IMR-90 (cell line): ENCODE data around the gene C10orf71. TPM values are rescaled to one million over a fixed set of nuclear protein-coding genes. Genes with fewer than 3 reads are reported as not detected.

Experiments used
- ATAC-seq: fragments of 200-7000 bp; cut with Tn5 transposase; 2 replicates; pipeline ENCODE4 v1.9.1; 2020; ENCODE audit warnings: low read depth, mild to moderate bottlenecking, moderate library complexity
- BruUV-seq: library from RNA; stranded (reverse); fragments of 400-500 nt; replicated peaks from 2 replicates; lab custom pipeline; 2021; lab: Mats Ljungman, UMichigan
- CTCF ChIA-PET: fragments of 300-600 bp; formaldehyde crosslinking; extraction: SDS; loops from one replicate; lab custom pipeline; 2021; ENCODE audit warnings: antibody characterized with exemption; lab: Yijun Ruan, JAX
- POLR2A ChIA-PET: fragments of 300-600 bp; sonication (Branson Sonifier 250); formaldehyde crosslinking; loops from one replicate; lab custom pipeline; 2022; ENCODE audit warnings: antibody characterized with exemption; ENCODE audit not compliant: unreplicated experiment; lab: Charles Lee
- DNase-seq: peaks from one replicate; pipeline ENCODE4 v3.0.0; 2013
- H2AFZ ChIP-seq: replicated peaks from 2 replicates; pipeline ENCODE3; 2013; ENCODE audit warnings: low read length, mild to moderate bottlenecking; ENCODE audit not compliant: poor library complexity
- H2AK5ac ChIP-seq: 2 replicates; pipeline ENCODE4 v1.6.1; 2013; ENCODE audit warnings: low read depth, low read length, inconsistent platforms
- H2AK9ac ChIP-seq: replicated peaks from 2 replicates; pipeline ENCODE3; 2013; ENCODE audit warnings: mild to moderate bottlenecking, low read depth, low read length, moderate library complexity; ENCODE audit not compliant: poor library complexity
- H2BK120ac ChIP-seq: 2 replicates; pipeline ENCODE4 v1.6.1; 2013; ENCODE audit warnings: low read depth, low read length, inconsistent platforms
- H2BK15ac ChIP-seq: 3 replicates; pipeline ENCODE4 v1.6.1; 2013; ENCODE audit warnings: low read depth, low read length, inconsistent platforms
- H2BK20ac ChIP-seq: 2 replicates; pipeline ENCODE4 v1.6.1; 2013; ENCODE audit warnings: low read depth, mild to moderate bottlenecking, inconsistent platforms, low read length, moderate library complexity
- H2BK5ac ChIP-seq: 2 replicates; pipeline ENCODE4 v1.6.1; 2013; ENCODE audit warnings: mild to moderate bottlenecking, low read depth, low read length, inconsistent platforms; ENCODE audit not compliant: poor library complexity, severe bottlenecking
- H3K14ac ChIP-seq: replicated peaks from 2 replicates; pipeline ENCODE4 v1.6.1; 2013; ENCODE audit warnings: low read depth, low read length, inconsistent platforms
- H3K18ac ChIP-seq: 2 replicates; pipeline ENCODE4 v1.6.1; 2013; ENCODE audit warnings: low read depth, low read length, control low read depth
- H3K23ac ChIP-seq: 2 replicates; pipeline ENCODE4 v1.6.1; 2013; ENCODE audit warnings: low read depth, low read length, inconsistent platforms
- H3K27ac ChIP-seq: 2 replicates; pipeline ENCODE4 v1.5.1; 2013; ENCODE audit warnings: mild to moderate bottlenecking, control low read depth, low read length; ENCODE audit not compliant: insufficient read depth
- H3K27me3 ChIP-seq: 2 replicates; pipeline ENCODE4 v1.6.1; 2013; ENCODE audit warnings: low read length; ENCODE audit not compliant: control insufficient read depth, insufficient read depth
- H3K36me3 ChIP-seq: 2 replicates; pipeline ENCODE4 v1.6.1; 2013; ENCODE audit warnings: low read length, mixed read lengths; ENCODE audit not compliant: control insufficient read depth, insufficient read depth
- H3K4ac ChIP-seq: 2 replicates; pipeline ENCODE4 v1.6.1; 2013; ENCODE audit warnings: low read depth, low read length, inconsistent platforms
- H3K4me1 ChIP-seq: 2 replicates; pipeline ENCODE4 v1.6.1; 2013; ENCODE audit warnings: low read length, mixed read lengths; ENCODE audit not compliant: control insufficient read depth, insufficient read depth
- H3K4me2 ChIP-seq: 2 replicates; pipeline ENCODE4 v1.6.1; 2013; ENCODE audit warnings: low read depth, mild to moderate bottlenecking, control low read depth, low read length, moderate library complexity
- H3K4me3 ChIP-seq: 2 replicates; pipeline ENCODE4 v1.5.1; 2013; ENCODE audit warnings: low read depth, mild to moderate bottlenecking, control low read depth, low read length, moderate library complexity; ENCODE audit not compliant: insufficient read depth
- H3K56ac ChIP-seq: 2 replicates; pipeline ENCODE4 v1.6.1; 2013; ENCODE audit warnings: low read length, inconsistent platforms; ENCODE audit not compliant: insufficient read depth; ENCODE audit errors: extremely low read depth
- H3K79me1 ChIP-seq, 2 experiments: 2 replicates each; pipeline ENCODE4 v1.6.1; 2013; ENCODE audit warnings: low read length in 2 of 2, inconsistent platforms in 1 of 2, low read depth in 1 of 2
- H3K9ac ChIP-seq: 2 replicates; pipeline ENCODE4 v1.6.1; 2013; ENCODE audit warnings: low read depth, low read length, control low read depth
- H3K9me1 ChIP-seq: 2 replicates; pipeline ENCODE4 v1.6.1; 2013; ENCODE audit warnings: low read length, inconsistent platforms; ENCODE audit not compliant: insufficient read depth
- H3K9me3 ChIP-seq: 2 replicates; pipeline ENCODE4 v1.6.1; 2013; ENCODE audit warnings: low read length; ENCODE audit not compliant: control insufficient read depth, insufficient read depth
- H4K20me1 ChIP-seq: 2 replicates; pipeline ENCODE4 v1.6.1; 2013; ENCODE audit warnings: low read length, inconsistent platforms; ENCODE audit not compliant: insufficient read depth
- H4K5ac ChIP-seq: 2 replicates; pipeline ENCODE4 v1.6.1; 2013; ENCODE audit warnings: mild to moderate bottlenecking, low read depth, low read length, control low read depth
- H4K8ac ChIP-seq, 2 experiments: 2 replicates each; pipeline ENCODE4 v1.6.1; 2013; ENCODE audit warnings: low read depth in 2 of 2, low read length in 2 of 2, control low read depth in 1 of 2, inconsistent platforms in 1 of 2
- H4K91ac ChIP-seq: 2 replicates; pipeline ENCODE4 v1.6.1; 2013; ENCODE audit warnings: low read depth, low read length, inconsistent platforms; ENCODE audit not compliant: insufficient read depth
- CEBPB ChIP-seq: IDR thresholded peaks from 2 replicates; pipeline ENCODE4 v1.6.1; 2012; ENCODE audit warnings: low read depth, low read length, improper control_type of control experiment
- FOS ChIP-seq: fragments of 150-350 bp; IDR thresholded peaks from 2 replicates; pipeline ENCODE4 v1.6.1; 2016; ENCODE audit warnings: low read depth, low read length
- MXI1 ChIP-seq: IDR thresholded peaks from 2 replicates; pipeline ENCODE4 v1.6.1; 2012; ENCODE audit warnings: low read depth, mild to moderate bottlenecking, low read length, moderate library complexity, borderline replicate concordance
- NFE2L2 ChIP-seq: fragments of 150-350 bp; IDR thresholded peaks from 2 replicates; pipeline ENCODE4 v1.6.1; 2016; ENCODE audit warnings: low read depth, mild to moderate bottlenecking, low read length
- POLR2A ChIP-seq: IDR thresholded peaks from 2 replicates; pipeline ENCODE4 v1.6.1; 2012; ENCODE audit warnings: mild to moderate bottlenecking, low read depth, low read length
- RAD21 ChIP-seq: IDR thresholded peaks from 2 replicates; pipeline ENCODE4 v1.6.1; 2012; ENCODE audit warnings: low read length, improper control_type of control experiment
- WGBS, 2 experiments: methylation state at CpG; one replicate each; pipeline versions ENCODE4 v1.1.5 to v1.1.7; 2013; ENCODE audit warnings: missing lambda C conversion rate in 2 of 2; ENCODE audit not compliant: insufficient read length in 1 of 2; ENCODE audit errors: extremely low coverage in 2 of 2; 5-methylcytosine and 5-hydroxymethylcytosine counted together
- dilution Hi-C: fragments of 300-500 bp; cut with HindIII; formaldehyde crosslinking; loops from one replicate; pipeline ENCODE4 v1.14.3; 2018; ENCODE audit warnings: low sequenced_read_pairs; ENCODE audit not compliant: unreplicated experiment
- in situ Hi-C: fragments of 300-500 bp; cut with MboI; formaldehyde crosslinking; loops from 3 replicates; pipeline ENCODE4 v1.14.3; 2019; ENCODE audit warnings: low sequenced_read_pairs, inconsistent platforms, mixed read lengths
- intact Hi-C: fragments of 100-400 bp; cut with micrococcal nuclease; formaldehyde crosslinking; loops from 2 replicates; pipeline ENCODE4 v1.10.0; 2022
- polyA plus RNA-seq, 3 experiments: library from polyadenylated mRNA; depleted of rRNA; stranded (reverse); fragments of >200 nt; gene quantifications; 2 replicates each; pipeline ENCODE4 v1.2.3, GENCODE V29; 2012; ENCODE audit warnings: low replicate concordance in 1 of 3
- total RNA-seq: library from RNA; depleted of rRNA; stranded (reverse); fragments of >200 nt; gene quantifications from 2 replicates; pipeline ENCODE4 v1.2.3, GENCODE V29; 2012
- TF ChIP-seq, protein P1 (sequence below): conservative IDR thresholded peaks from 2 replicates; pipeline ENCODE4 v1.5.1; 2012; ENCODE audit warnings: mild to moderate bottlenecking, low read depth, low read length, improper control_type of control experiment

C10orf71 gene
- total and polyA plus RNA-seq, 2 of the 4 experiments (the other 2 are of a cell fraction), result not detected

DNA sequence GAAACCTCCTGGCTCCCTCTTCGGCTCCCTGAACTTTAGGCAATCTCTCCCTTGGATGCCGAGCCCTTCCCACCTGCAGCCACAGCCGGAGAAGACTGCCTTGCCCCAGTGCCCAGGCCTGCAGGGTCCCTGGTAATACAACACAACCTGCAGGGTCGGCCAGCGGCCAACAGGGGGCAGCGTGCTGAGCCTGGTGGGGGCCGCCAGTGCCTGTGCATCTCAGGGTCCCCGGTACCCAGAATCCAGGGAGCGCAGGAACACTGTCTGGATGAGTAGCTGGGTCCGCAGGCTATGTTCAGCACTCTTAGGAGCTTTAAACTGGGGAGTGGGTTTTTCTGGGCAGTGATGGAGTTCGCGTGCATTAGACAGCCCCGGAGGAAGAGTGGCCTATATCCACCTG lies 17.5 kb upstream of the C10orf71 start:
- ATAC-seq (no peak), DNase-seq (no peak)
- no peak overlapping the region for H3K4me2 ChIP-seq
- H3K4me3 ChIP-seq, result no peak overlapping the region
- H3K18ac ChIP-seq, result no peak overlapping the region
- no peak overlapping the region for H3K27ac ChIP-seq
- H4K91ac ChIP-seq, result no peak overlapping the region
- no peaks in the 10 kb centered on the region for H3K4me1 ChIP-seq
- no peak overlapping the region for H4K5ac ChIP-seq
- no peak overlapping the region for H3K4ac ChIP-seq
- 40% methylated on average over 3 of the region's 13 CpGs; no CpG with 5 or more reads in 1 of the 2 experiments for WGBS, 2 experiments
- peaks cover 36% of the 10 kb centered on the region for H3K27me3 ChIP-seq
- H2AK5ac ChIP-seq, result no peak overlapping the region
- no peaks in the 10 kb centered on the region for H3K36me3 ChIP-seq
- H2BK20ac ChIP-seq, result no peak overlapping the region
- H2AK9ac ChIP-seq, result no peak overlapping the region
- no peak overlapping the region for H2BK120ac ChIP-seq
- no peak overlapping the region for H3K14ac ChIP-seq
- ChIA-PET CTCF (no interaction called here), POLR2A (no interaction called here)
- dilution Hi-C loops (no loop called here), intact Hi-C loops (no loop called here), in situ Hi-C loops (no loop called here)
- H2BK15ac ChIP-seq, result no peak overlapping the region
- H4K20me1 ChIP-seq, result no peaks in the 10 kb centered on the region; the same call in 1 of the 2 replicates
- H4K8ac ChIP-seq, result no peak overlapping the region
- TF ChIP-seq CEBPB (no peak), MXI1 (no peak), RAD21 (no peak), POLR2A (no peak), FOS (no peak), NFE2L2 (no peak)
- TF ChIP-seq, protein P1, sequence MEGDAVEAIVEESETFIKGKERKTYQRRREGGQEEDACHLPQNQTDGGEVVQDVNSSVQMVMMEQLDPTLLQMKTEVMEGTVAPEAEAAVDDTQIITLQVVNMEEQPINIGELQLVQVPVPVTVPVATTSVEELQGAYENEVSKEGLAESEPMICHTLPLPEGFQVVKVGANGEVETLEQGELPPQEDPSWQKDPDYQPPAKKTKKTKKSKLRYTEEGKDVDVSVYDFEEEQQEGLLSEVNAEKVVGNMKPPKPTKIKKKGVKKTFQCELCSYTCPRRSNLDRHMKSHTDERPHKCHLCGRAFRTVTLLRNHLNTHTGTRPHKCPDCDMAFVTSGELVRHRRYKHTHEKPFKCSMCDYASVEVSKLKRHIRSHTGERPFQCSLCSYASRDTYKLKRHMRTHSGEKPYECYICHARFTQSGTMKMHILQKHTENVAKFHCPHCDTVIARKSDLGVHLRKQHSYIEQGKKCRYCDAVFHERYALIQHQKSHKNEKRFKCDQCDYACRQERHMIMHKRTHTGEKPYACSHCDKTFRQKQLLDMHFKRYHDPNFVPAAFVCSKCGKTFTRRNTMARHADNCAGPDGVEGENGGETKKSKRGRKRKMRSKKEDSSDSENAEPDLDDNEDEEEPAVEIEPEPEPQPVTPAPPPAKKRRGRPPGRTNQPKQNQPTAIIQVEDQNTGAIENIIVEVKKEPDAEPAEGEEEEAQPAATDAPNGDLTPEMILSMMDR, result no peak
- H3K56ac ChIP-seq, result no peak overlapping the region
- H3K9me3 ChIP-seq, result no peaks in the 10 kb centered on the region
- H3K9me1 ChIP-seq, result no peaks in the 10 kb centered on the region
- no peak overlapping the region for H3K23ac ChIP-seq
- BruUV-seq, result no TSS peak
- H2AFZ ChIP-seq, result no peak overlapping the region
- no peaks in the 10 kb centered on the region for H3K79me1 ChIP-seq
- H2BK5ac ChIP-seq, result no peak overlapping the region
- no peak overlapping the region for H3K9ac ChIP-seq
